Kidney (tissue), 14 donors: Measurements from ENCODE around the gene SMIM29. TPM values are rescaled to one million over a fixed set of nuclear protein-coding genes. Genes with fewer than 3 reads are reported as not detected.

Experiments
- DNase-seq, 5 donors: peaks; one replicate each; pipeline ENCODE4 v3.0.0-alpha.2; 2013 to 2020
- FAIRE-seq: peaks from 2 replicates; lab custom pipeline; 2012; peaks lifted over from hg19 to GRCh38; lab: Jason Lieb, UNC
- H3K27ac ChIP-seq, 2 donors: one replicate each; pipeline ENCODE4 v1.7.0; 2013; ENCODE audit warnings: low read depth in 2 of 2, low read length in 2 of 2, inconsistent platforms in 1 of 2
- H3K27me3 ChIP-seq: one replicate; pipeline ENCODE4 v1.7.1; 2013; ENCODE audit warnings: low read length, inconsistent platforms; ENCODE audit not compliant: control insufficient read depth, insufficient read depth
- H3K36me3 ChIP-seq, 3 donors: one replicate each; pipeline versions ENCODE4 v1.7.0 to v1.7.1; 2013; ENCODE audit warnings: low read length in 3 of 3, control low read depth in 1 of 3, inconsistent platforms in 1 of 3; ENCODE audit not compliant: insufficient read depth in 3 of 3, control insufficient read depth in 2 of 3
- H3K4me1 ChIP-seq, 3 donors: one replicate each; pipeline versions ENCODE4 v1.7.0 to v1.7.1; 2013; ENCODE audit warnings: low read length in 3 of 3, inconsistent platforms in 1 of 3, low read depth in 1 of 3; ENCODE audit not compliant: control insufficient read depth in 2 of 3, insufficient read depth in 2 of 3
- H3K4me3 ChIP-seq, 3 donors: one replicate each; pipeline versions ENCODE4 v1.7.0 to v1.8.1; 2013; ENCODE audit warnings: low read length in 3 of 3, control low read depth in 1 of 3, inconsistent platforms in 1 of 3
- H3K9ac ChIP-seq, 3 donors: one replicate each; pipeline versions ENCODE4 v1.7.0 to v1.7.1; 2013; ENCODE audit warnings: low read length in 3 of 3, control low read depth in 1 of 3, inconsistent platforms in 1 of 3
- H3K9me3 ChIP-seq, 3 donors: one replicate each; pipeline versions ENCODE4 v1.7.0 to v1.7.1; 2013; ENCODE audit warnings: low read length in 3 of 3, control low read depth in 1 of 3, inconsistent platforms in 1 of 3; ENCODE audit not compliant: control insufficient read depth in 2 of 3, insufficient read depth in 1 of 3
- intact Hi-C: fragments of 100-400 bp; cut with DNase I; formaldehyde crosslinking; loops from one replicate; pipeline ENCODE4 v1.11.1; 2022
- polyA plus RNA-seq: library from polyadenylated mRNA; stranded (reverse); fragments of 350-450 nt; fragmentation: Illumina TruSeq; extraction: RNeasy Lipid Tissue Mini Kit (QIAGEN cat#74804); gene quantifications from one replicate; pipeline ENCODE4 v1.2.3, GENCODE V29; 2014; ENCODE audit warnings: low read depth, low replicate concordance; ENCODE audit not compliant: insufficient read depth
- total RNA-seq: library from RNA; stranded (reverse); fragmentation: NEBNext Ultra II Directional; extraction: Animal tissue kit (Norgen Biotek cat#: 25700); gene quantifications from one replicate; pipeline ENCODE4 v1.2.1, GENCODE V29; 2021
- TF ChIP-seq, protein P1 (sequence below): IDR thresholded peaks from 3 replicates; pipeline ENCODE4 v1.5.1; 2012; ENCODE audit warnings: mild to moderate bottlenecking, moderate library complexity, borderline replicate concordance; ENCODE audit not compliant: insufficient read depth; ENCODE audit errors: extremely low read depth
- donor health status: control.
- donor health status: control.
- donor health status: control.
- donor health status: control.
- donor health status: control.
- donor health status: DM: yes; HTN: yes; CAD: no.
- donor health status: Normal renal cell carcinoma (clear cell type).

Gene SMIM29
- total and polyA plus RNA-seq, 2 donors from 2014 or later: 22.6 to 53.5 TPM

DNA sequence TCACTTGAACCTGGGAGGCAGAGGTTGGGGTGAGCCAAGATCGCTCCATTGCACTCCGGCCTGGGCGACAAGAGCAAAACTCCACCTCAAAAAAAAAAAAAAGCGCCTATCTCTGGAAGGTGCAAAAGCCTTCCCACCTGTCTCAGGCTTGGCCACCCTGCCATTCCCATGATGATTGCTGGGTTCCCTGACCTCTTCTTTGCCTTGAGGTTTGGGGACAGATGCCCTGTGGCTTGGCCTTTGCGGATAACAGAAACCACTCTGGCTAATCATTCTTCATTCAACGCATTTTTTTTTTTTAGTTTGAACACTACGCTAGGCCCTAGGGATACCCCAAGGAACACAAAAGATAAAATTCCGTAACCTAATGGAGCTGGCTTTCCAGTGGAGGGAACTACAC, 18.9 kb downstream of the SMIM29 start:
- H3K36me3 ChIP-seq: no peaks in the 10 kb centered on the region
- TF ChIP-seq, protein P1, sequence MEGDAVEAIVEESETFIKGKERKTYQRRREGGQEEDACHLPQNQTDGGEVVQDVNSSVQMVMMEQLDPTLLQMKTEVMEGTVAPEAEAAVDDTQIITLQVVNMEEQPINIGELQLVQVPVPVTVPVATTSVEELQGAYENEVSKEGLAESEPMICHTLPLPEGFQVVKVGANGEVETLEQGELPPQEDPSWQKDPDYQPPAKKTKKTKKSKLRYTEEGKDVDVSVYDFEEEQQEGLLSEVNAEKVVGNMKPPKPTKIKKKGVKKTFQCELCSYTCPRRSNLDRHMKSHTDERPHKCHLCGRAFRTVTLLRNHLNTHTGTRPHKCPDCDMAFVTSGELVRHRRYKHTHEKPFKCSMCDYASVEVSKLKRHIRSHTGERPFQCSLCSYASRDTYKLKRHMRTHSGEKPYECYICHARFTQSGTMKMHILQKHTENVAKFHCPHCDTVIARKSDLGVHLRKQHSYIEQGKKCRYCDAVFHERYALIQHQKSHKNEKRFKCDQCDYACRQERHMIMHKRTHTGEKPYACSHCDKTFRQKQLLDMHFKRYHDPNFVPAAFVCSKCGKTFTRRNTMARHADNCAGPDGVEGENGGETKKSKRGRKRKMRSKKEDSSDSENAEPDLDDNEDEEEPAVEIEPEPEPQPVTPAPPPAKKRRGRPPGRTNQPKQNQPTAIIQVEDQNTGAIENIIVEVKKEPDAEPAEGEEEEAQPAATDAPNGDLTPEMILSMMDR: no peak
- FAIRE-seq (no peak), DNase-seq (peak in 1 of 5 donors; percentile 26)
- H3K4me3 ChIP-seq: no peak overlapping the region
- intact Hi-C loops: no loop called here
- H3K9ac ChIP-seq: no peak overlapping the region
- no peaks in the 10 kb centered on the region for H3K9me3 ChIP-seq
- H3K27me3 ChIP-seq: no peaks in the 10 kb centered on the region
- no peaks in the 10 kb centered on the region for H3K4me1 ChIP-seq
- no peak overlapping the region for H3K27ac ChIP-seq

DNA sequence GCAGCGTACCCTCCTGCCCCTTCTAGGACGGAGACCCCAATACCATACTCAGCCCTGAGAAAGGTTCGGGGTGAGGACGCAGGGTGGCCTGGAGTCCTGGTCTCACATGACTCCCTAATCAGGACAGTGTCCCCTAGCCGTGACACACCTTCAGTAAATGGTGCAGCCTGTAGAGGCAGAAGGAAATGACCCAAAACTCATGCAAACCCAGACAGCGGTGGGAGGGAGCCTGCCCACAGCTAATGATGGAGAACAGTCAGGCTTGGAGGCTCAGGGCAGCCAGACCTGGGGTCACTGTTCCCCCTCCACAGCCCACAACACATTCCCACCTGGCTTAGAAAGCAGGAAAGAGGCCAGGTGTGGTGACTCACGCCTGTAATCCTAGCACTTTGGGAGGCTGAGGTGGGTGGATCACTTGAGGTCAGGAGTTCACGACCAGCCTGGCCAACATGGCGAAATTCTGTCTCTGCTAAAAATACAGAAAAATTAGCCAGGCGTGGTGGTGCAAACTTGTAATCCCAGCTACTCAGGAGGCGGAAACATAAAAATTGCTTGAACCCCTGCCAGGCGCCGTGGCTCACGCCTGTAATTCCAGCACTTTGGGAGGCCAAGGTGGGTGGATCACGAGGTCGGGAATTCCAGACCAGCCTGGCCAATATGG, 20.9 kb downstream of the SMIM29 start:
- no peak overlapping the region for H3K9ac ChIP-seq
- TF ChIP-seq, protein P1: no peak
- peak; percentile 49 to 62 (median 58) for DNase-seq
- no peaks in the 10 kb centered on the region for H3K9me3 ChIP-seq
- no peak overlapping the region for H3K27ac ChIP-seq
- no peaks in the 10 kb centered on the region for H3K27me3 ChIP-seq
- H3K4me1 ChIP-seq: peaks cover 0 to 7% (median 0%) of the 10 kb centered on the region in 3 donors
- intact Hi-C loops: no loop called here
- no peaks in the 10 kb centered on the region for H3K36me3 ChIP-seq
- FAIRE-seq: no peak
- no peak overlapping the region for H3K4me3 ChIP-seq

DNA sequence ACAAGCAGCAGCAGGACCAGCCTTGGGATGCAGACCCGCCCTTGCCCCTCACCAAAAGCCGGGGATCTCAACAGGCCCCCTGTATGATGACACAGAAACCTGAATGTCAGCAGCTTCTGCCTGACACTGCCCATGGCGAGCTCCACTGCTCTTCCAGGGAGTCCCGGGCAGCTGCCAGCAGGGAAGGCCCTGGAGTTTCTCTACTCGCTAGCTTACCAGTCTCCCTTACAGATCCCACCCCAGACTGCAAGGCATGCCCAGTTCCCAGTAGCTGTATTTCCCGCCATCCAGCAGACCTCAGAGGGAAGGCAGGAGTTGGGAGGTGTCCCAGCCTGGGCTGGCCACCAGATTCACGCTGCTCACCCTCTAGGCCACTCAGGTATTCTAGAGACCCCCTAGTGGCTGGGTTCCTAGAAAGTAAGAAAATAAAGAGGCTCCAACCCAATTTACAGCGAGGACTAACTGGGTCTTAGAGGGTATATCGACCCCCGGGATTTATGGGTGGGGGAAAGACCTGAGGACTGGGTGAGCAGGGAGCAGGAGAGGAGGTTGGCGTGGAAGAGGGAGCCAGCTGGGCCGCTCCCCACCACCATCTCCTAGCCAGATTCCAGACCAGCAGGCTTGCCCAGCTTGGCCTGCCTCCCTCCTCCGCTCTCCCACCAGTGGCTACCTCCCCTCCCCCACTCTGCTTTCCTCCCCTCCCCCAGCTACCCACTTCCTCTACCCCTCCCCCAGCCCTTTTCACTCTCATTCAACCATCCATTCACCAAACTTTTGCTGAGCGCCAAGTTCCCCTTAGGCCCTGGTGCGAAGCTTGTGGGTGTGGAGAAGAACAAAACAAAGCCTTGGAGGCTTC, 21.8 kb downstream of the SMIM29 start:
- intact Hi-C loops: no loop called here
- Histone ChIP-seq H3K36me3 (no peaks in the 10 kb centered on the region), H3K27ac (no peak overlapping the region), H3K4me3 (no peak overlapping the region), H3K9me3 (no peaks in the 10 kb centered on the region), H3K4me1 (peaks cover 0 to 7% (median 0%) of the 10 kb centered on the region in 3 donors), H3K27me3 (no peaks in the 10 kb centered on the region), H3K9ac (no peak overlapping the region)
- DNase-seq (peak in 4 of 5 donors; percentile 24 to 75 (median 44)), FAIRE-seq (no peak)
- TF ChIP-seq, protein P1: no peak
